Measurements from ENCODE around the gene SEZ6.

DNA sequence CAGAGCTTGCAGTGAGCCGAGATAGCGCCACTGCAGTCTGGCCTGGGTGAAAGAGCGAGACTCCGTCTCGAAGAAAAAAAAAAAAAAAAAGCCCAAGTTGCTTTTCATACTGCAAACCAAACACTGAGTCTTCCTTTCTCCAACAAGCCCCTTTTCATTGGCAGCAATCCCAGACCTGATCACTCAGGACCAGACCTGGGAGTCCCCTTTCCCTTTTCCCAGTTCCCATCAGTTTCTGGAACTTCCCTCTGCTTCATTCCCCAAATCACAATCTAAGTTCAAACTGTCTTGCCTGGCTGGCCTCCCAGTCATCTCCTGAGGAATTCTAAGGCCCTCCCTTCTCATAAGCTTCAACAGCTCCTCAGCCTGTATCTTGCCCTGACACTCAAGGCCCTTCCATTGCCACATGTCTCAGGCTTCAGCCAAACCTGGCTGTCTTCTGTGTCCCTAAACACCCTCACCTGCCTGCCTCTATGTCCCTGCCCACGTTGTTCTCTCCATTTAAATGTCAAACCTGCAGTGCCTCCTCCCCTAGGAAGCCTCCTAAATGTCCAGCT is 42.7 kb downstream of the SEZ6 start:
- TF ChIP-seq, protein P1, sequence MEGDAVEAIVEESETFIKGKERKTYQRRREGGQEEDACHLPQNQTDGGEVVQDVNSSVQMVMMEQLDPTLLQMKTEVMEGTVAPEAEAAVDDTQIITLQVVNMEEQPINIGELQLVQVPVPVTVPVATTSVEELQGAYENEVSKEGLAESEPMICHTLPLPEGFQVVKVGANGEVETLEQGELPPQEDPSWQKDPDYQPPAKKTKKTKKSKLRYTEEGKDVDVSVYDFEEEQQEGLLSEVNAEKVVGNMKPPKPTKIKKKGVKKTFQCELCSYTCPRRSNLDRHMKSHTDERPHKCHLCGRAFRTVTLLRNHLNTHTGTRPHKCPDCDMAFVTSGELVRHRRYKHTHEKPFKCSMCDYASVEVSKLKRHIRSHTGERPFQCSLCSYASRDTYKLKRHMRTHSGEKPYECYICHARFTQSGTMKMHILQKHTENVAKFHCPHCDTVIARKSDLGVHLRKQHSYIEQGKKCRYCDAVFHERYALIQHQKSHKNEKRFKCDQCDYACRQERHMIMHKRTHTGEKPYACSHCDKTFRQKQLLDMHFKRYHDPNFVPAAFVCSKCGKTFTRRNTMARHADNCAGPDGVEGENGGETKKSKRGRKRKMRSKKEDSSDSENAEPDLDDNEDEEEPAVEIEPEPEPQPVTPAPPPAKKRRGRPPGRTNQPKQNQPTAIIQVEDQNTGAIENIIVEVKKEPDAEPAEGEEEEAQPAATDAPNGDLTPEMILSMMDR (IDR thresholded peaks at IDR 0.05), result no peak
- no peak for TF ChIP-seq POLR2A (IDR thresholded peaks at IDR 0.05)
